GM12872 (cell line): Measurements from ENCODE around the gene FBXO5.

Source experiments
- CTCF ChIP-seq: IDR thresholded peaks from 3 replicates; pipeline ENCODE4 v1.5.1; 2011; ENCODE audit warnings: low read depth, mild to moderate bottlenecking, low read length, moderate library complexity; ENCODE audit not compliant: insufficient read depth

Gene FBXO5

GRCh38 chr6:152982904-152983636 lies at the start of gene FBXO5:
TSS of gene FBXO5 (minus strand) at chr6:152983041. CDS start at chr6:152982959, 82 bp downstream.
- TF ChIP-seq CTCF = no peak

GRCh38 chr6:153032255-153032882 lies 49.5 kb upstream of the FBXO5 start:
- TF ChIP-seq CTCF = peak; percentile 20; the same call in 1 of the 3 replicates

- no peak for TF ChIP-seq CTCF
Observed at GRCh38 chr6:153031335-153031955, 48.6 kb upstream of the FBXO5 start.

GRCh38 chr6:153028963-153029362 lies 46.1 kb upstream of the FBXO5 start:
- no peak for TF ChIP-seq CTCF

- no peak for TF ChIP-seq CTCF
Observed at GRCh38 chr6:153028286-153028685, 45.4 kb upstream of the FBXO5 start.

GRCh38 chr6:153027480-153027879 lies 44.6 kb upstream of the FBXO5 start:
- TF ChIP-seq CTCF = no peak

GRCh38 chr6:153024709-153025017 lies 41.8 kb upstream of the FBXO5 start:
- no peak for TF ChIP-seq CTCF
